Activated CD8-positive, alpha-beta memory T cell treated with anti-CD3 and anti-CD28 coated beads, Interleukin-2, amount 50 U/mL, for 24 hours (primary cell): ENCODE measurements around the gene ZNF385D.

Source experiments
- DNase-seq: peaks from one replicate; pipeline ENCODE4 v3.0.0-alpha.2; 2020; ENCODE audit errors: extremely low read depth

The ZNF385D gene

GRCh38 chr3:21449738-21450137 is 301.3 kb downstream of the ZNF385D start:
- no peak for DNase-seq

GRCh38 chr3:21447476-21448151 is 303.4 kb downstream of the ZNF385D start:
- no peak for DNase-seq

GRCh38 chr3:21446945-21447475 is 304.0 kb downstream of the ZNF385D start:
- no peak for DNase-seq

GRCh38 chr3:21446027-21446426 is 305.0 kb downstream of the ZNF385D start:
- DNase-seq = no peak

- no peak for DNase-seq
Measured at GRCh38 chr3:21441821-21442220, 309.2 kb downstream of the ZNF385D start.

- DNase-seq = no peak
Measured at GRCh38 chr3:21436835-21437234, 314.2 kb downstream of the ZNF385D start.

- no peak for DNase-seq
Measured at GRCh38 chr3:21435871-21436270, 315.1 kb downstream of the ZNF385D start.

- no peak for DNase-seq
Measured at GRCh38 chr3:21434310-21434709, 316.7 kb downstream of the ZNF385D start.

- no peak for DNase-seq
Measured at GRCh38 chr3:21433751-21434150, 317.3 kb downstream of the ZNF385D start.

- no peak for DNase-seq
Measured at GRCh38 chr3:21426920-21427319, 324.1 kb downstream of the ZNF385D start.

- no peak for DNase-seq
Measured at GRCh38 chr3:21425715-21426114, 325.3 kb downstream of the ZNF385D start.

- no peak for DNase-seq
Measured at GRCh38 chr3:21421096-21421495, 329.9 kb downstream of the ZNF385D start.

GRCh38 chr3:21417991-21418390 is 333.0 kb downstream of the ZNF385D start:
- DNase-seq = no peak

- no peak for DNase-seq
Measured at GRCh38 chr3:21414506-21414905, 336.5 kb downstream of the ZNF385D start.

- no peak for DNase-seq
Measured at GRCh38 chr3:21411058-21411457, 340.0 kb downstream of the ZNF385D start.

- DNase-seq = no peak
Measured at GRCh38 chr3:21409401-21409800, 341.6 kb downstream of the ZNF385D start.

- DNase-seq = no peak
Measured at GRCh38 chr3:21407743-21408142, 343.3 kb downstream of the ZNF385D start.

GRCh38 chr3:21405671-21406667 is 345.0 kb downstream of the ZNF385D start:
- DNase-seq = no peak

- DNase-seq = no peak
Measured at GRCh38 chr3:21398461-21398860, 352.5 kb downstream of the ZNF385D start.

- no peak for DNase-seq
Measured at GRCh38 chr3:21393683-21394311, 357.2 kb downstream of the ZNF385D start.

- no peak for DNase-seq
Measured at GRCh38 chr3:21392526-21392925, 358.5 kb downstream of the ZNF385D start.

- DNase-seq = no peak
Measured at GRCh38 chr3:21390856-21391255, 360.2 kb downstream of the ZNF385D start.
